CD4-positive, alpha-beta T cell treated with Interleukin-12 subunit alpha and Interleukin-12 subunit beta, for 1 hour (primary cell): ENCODE data around the gene APBA2.

Experiments
- DNase-seq: peaks from one replicate; pipeline ENCODE4 v3.0.0-alpha.2; 2020

APBA2 gene

GRCh38 chr15:28897861-28898585, 12.2 kb downstream of the APBA2 start:
- DNase-seq: no peak

- DNase-seq: no peak
These were observed 13.4 kb downstream of the APBA2 start for GRCh38 chr15:28899061-28899738.

- DNase-seq: no peak
These were observed 14.5 kb downstream of the APBA2 start for GRCh38 chr15:28900041-28900891.

- DNase-seq: no peak
These were observed 15.3 kb downstream of the APBA2 start for GRCh38 chr15:28900892-28901586.

DNA sequence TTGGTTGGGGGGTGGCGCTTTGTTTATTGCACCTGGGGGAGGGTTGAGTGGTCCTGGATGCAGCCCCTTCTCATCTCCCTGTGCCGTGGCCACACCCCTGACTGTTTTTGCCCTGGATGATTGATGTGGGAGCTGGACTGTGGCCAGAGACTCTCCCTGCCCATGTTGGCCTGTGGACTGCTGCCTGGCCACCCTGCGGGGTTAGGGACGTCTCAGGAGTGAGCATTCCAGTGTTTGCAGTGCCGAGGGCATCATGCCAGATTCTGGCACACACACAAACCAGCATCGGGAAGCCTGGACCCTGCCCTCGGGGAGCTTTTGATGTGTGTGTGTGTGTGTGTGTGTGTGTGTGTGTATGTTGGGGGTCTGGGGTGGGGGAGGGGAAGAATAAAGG, 15.8 kb downstream of the APBA2 start:
- no peak for DNase-seq

DNA sequence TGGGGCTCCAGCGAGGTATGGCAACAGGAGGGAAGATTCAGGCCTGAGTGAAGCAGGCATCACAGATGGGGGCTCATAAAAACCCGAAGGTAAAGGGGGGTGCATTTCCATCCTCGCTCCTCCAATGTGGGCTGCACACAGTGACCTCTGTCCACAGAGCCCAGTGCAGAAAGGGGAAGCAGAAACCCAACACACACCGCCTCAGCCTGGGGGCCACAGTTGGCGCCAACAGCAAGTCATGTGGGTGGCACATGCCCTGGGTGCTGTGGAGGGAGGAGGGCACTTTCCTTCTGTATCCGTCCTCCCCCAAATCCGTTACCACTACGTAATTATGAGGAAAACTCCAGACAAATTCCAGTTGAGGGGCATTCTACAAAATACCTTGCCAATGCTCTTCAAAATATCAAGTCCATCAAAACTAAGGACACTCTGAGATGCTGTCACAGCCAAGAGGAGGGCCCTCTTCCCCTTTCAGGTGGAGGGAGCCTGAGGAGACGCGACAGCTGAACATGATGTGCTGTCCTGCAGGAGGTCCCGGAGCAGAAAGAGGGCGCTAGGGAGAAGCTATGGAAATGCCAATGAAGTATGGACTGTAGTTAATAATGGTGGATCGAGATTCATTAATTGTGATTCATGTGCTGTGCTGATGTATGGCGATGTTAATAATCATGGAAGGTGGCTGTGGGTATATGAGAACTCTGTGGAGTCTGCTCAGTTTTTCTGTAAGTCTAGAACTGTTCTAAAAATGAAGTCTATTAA, 16.4 kb downstream of the APBA2 start:
- DNase-seq: no peak

GRCh38 chr15:28902856-28903255, 17.1 kb downstream of the APBA2 start:
- DNase-seq: no peak

DNA sequence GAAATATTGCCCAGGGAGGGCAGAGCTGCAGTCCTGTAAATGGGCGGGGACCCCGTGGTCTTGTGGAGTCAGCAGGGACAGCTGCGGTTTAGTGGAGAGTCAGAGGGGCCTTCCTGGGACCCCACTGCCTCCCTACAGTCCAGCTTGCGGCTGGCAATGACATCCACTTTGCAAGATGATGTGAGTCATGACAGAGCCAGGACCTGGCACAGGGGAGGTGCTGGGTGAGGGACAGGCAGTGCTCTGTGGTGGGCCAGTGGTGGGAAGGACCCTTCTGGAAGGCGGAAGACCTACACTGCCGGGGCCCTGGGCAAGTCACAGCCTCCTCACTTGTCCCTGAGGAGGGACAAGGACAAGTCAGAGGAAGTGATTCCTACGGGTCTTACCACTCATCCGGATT, 17.8 kb downstream of the APBA2 start:
- DNase-seq: no peak

DNA sequence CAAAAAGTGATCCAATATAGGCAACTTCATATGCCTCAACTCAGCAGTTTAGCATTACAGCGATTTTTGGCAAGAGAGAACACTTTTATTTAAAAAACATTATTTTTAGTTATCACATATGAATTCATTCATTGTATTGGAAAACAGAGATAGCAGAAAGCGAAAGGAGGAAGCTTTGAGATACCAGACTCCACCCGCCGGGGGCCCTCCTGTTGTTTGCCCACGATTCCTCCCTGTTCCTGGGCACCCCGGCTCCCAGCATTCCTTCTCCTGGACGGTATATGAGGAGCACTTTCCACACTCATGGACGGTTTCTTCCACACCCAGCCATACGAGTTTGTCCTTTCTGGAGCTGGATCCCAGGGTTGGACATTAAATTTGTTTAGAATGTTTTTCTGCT, 18.2 kb downstream of the APBA2 start:
- DNase-seq: no peak

DNA sequence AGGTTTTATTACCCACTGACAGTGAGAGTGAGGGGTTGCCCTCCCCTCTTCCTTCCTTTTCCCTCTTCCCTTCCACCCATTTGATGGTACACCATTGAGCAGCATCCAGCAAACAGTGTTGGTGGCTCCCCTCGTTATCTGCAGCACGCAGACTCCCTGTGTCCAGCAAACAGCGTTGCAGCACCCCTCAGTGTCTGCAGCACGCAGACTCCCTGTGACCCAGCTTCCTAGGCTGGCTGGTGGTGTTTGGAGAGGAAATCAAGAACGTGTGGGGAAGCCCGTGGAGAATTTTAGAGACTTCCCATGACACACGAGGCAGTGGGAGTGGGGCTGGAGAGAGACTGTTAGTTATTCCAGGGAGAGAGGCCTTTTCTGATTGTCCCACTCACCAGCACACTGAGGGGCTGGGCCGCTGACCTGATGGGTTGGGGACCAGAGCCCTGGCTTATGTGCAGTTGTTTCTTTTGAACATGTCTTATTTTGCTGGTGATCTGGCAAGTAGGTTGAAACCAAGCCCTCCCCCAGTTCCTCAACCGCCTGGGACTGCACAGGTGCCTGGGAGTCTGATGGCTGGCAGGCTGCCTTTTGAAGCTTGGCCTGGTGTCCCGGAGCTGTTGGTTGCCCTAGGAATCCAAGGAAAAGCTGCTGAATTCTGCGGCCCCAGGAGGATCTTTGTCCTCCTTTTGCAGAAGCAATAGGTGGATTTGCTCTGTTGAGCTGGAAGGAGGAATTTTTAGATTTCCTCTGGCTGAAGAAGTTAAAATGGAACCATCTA, 19.0 kb downstream of the APBA2 start:
- no peak for DNase-seq

GRCh38 chr15:28907338-28907960, 21.7 kb downstream of the APBA2 start:
- no peak for DNase-seq

DNA sequence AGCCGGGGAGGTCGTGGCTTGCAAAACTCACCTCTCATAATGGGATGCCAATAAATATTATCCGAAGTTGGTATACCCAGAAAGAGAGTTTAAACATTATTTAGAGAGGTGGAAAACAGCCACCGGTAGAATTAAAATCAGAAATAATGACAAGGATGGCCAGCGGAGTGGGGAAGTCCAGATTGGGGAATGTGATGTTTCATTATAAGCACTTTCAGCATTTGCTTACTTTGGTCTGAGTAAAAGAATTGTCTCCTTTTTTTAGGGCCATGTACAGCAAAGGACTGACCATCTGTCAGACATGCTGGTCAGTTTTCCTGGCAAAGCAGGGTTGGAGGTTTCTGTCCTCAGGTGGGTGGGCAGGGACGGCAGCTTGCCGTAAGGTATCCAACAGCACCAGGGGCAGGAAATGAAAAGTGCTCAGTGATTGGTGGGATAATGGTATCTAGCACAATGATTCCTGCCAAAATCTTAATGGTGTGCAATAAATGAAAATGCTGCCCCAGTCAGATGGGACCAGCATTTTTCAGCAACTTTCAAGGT, 24.3 kb downstream of the APBA2 start:
- no peak for DNase-seq

DNA sequence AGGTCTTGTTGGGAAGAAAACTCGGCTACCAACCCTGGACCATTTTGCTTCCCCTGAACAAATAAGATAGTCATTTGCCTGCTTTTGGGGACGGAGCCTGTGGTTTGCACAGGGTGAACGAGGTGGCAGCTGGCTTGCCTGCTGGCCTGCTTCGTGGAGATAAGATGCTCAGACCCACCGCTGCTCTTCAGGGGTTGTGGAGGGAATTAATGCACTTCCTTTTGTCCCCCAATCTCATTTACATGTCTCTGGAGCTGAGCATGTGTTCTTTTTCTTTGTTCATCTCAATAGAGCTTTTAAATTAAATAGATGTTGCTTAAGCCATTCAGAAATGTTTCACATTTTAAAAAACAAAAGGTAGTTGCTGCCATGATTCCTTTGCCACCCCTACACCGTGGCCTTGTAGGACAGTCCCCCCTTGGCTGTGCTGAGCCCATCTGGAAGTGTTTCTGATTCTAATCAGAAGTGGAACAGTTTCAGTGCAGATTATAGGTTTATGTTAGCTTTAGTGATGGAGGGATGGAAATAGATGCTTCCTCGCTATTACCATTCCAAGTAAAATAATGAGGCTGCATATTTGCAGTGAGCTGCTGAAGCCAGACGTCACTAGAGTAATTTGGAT, 25.6 kb downstream of the APBA2 start:
- no peak for DNase-seq

DNA sequence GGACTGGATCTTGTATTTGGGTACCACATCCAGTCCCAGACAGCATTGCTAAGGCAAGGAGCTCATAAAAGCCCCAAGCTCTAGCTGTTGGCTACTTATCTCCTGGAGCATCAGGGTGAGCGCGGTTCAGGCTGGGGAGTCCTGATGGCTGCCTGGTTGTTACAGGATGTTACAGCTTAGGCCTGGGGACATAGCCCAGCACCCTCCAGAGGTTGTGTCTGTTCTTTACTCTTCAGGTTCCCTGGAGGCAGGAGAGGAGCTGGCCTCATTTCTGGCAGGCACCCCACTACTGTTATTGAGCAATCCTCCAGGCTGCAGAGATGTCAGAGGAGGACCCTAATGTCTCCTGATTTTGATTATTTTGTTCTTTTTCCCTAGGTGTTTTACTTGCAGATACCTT, 26.6 kb downstream of the APBA2 start:
- DNase-seq: no peak

- DNase-seq: no peak
These were observed 27.5 kb downstream of the APBA2 start for GRCh38 chr15:28913171-28913765.

- no peak for DNase-seq
These were observed 28.3 kb downstream of the APBA2 start for GRCh38 chr15:28914046-28914445.

- DNase-seq: no peak
These were observed 28.8 kb downstream of the APBA2 start for GRCh38 chr15:28914483-28915023.

- no peak for DNase-seq
These were observed 29.5 kb downstream of the APBA2 start for GRCh38 chr15:28915041-28915810.

DNA sequence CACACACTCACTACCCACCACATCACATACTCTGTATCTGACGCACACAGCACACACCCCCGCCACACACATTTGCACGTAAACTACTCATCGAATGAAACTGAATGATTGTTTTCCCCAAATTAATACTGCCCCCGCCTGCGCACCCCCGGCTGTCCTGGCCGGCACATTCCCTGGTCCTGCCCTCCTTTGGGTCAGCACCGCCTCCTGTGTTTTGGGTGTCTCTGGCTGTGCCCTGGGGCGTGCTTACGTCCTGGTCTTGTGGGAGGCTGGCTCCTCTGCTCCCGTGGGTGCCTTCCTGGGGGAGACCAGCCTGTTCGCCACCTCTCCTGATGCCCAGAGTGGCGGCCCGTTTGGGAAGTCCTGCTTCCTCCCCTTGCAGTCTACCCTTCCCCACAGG, 30.2 kb downstream of the APBA2 start:
- DNase-seq: no peak
